Fibroblast of mammary gland (primary cell): Measurements from ENCODE around the gene DYSF.

Source experiments
- DNase-seq: peaks from one replicate; pipeline ENCODE4 v3.0.0-alpha.2; 2010; ENCODE audit warnings: low read depth
- H3K4me3 ChIP-seq: 2 replicates; pipeline ENCODE4 v1.5.1; 2011; ENCODE audit warnings: low read depth, mild to moderate bottlenecking, low read length, moderate library complexity; ENCODE audit not compliant: control insufficient read depth
- TF ChIP-seq, protein P1 (sequence below): conservative IDR thresholded peaks from 2 replicates; pipeline ENCODE4 v1.5.1; 2011; ENCODE audit warnings: low read depth, low read length, inconsistent platforms; ENCODE audit not compliant: control insufficient read depth, insufficient read depth

DYSF gene

GRCh38 chr2:71721669-71722068 lies 268.3 kb downstream of the DYSF start:
- TF ChIP-seq, protein P1, sequence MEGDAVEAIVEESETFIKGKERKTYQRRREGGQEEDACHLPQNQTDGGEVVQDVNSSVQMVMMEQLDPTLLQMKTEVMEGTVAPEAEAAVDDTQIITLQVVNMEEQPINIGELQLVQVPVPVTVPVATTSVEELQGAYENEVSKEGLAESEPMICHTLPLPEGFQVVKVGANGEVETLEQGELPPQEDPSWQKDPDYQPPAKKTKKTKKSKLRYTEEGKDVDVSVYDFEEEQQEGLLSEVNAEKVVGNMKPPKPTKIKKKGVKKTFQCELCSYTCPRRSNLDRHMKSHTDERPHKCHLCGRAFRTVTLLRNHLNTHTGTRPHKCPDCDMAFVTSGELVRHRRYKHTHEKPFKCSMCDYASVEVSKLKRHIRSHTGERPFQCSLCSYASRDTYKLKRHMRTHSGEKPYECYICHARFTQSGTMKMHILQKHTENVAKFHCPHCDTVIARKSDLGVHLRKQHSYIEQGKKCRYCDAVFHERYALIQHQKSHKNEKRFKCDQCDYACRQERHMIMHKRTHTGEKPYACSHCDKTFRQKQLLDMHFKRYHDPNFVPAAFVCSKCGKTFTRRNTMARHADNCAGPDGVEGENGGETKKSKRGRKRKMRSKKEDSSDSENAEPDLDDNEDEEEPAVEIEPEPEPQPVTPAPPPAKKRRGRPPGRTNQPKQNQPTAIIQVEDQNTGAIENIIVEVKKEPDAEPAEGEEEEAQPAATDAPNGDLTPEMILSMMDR: no peak
- DNase-seq: peak; percentile 30

GRCh38 chr2:71722286-71722685 lies 268.9 kb downstream of the DYSF start:
- TF ChIP-seq, protein P1: no peak
- no peak overlapping the region for H3K4me3 ChIP-seq
- no peak for DNase-seq

More at GRCh38 chr2:71721669-71722068, 268.3 kb downstream of the DYSF start:
- no peak overlapping the region for H3K4me3 ChIP-seq

- H3K4me3 ChIP-seq: no peak overlapping the region
- TF ChIP-seq, protein P1: no peak
- DNase-seq: no peak
These were observed 271.4 kb downstream of the DYSF start for GRCh38 chr2:71724793-71725192.

DNA sequence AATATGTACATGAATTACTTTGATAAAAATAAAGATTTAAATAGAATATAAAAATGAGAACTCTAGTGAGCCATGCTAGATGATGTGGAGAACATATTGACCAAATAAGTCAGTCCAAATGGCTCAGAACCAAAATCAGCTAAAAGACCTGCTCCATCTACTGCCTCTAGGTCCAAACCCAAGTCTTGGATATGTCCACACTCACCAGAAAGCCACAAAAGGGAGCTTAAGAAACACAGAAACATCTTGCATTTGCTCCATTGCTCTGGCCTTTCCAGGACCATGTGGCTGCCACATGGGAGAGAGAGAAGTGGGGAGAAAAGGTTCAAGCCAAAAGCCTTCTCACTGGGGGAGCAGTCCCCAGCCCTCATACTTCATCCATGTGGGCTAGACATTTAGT lies 272.5 kb downstream of the DYSF start:
- no peak for DNase-seq
- TF ChIP-seq, protein P1: no peak
- H3K4me3 ChIP-seq: no peak overlapping the region

DNA sequence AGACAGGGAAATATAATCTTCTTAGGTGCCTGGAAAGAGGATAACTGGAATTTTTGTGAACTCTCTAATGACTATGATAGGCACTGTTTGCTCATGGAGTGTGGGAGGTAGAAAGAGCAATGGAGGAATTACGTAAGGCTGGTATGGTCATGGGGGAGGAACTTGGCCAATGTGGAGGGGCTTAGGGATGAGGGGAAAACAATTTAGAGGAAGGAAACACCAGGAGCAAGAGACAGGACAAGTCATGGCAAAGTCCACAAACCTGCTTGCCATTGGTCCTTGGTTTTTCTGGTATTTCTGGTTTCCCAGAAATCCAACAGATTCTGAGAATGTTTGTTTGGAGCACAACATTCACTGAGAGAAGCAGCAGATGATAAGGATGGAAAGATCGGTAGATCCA lies 274.2 kb downstream of the DYSF start:
- no peak overlapping the region for H3K4me3 ChIP-seq
- DNase-seq: no peak
- TF ChIP-seq, protein P1: no peak

DNA sequence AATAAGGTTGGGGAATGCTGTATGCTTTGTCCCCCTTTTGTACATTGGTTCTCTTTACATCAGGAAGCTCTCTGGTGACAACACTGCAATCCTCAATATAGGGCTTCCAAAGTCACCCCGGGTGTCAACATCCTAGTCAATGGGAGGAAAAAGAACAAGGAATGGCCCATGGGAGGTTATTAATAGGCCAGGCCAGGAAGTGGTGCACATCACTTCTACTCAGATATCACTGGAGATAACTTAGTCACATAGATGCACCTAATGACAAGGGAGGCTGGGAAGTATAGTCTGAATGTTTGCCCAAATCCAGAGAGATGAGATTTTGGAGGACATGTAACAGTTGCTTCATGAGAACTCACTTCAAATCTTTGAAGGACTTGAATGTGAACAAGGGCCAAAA lies 274.7 kb downstream of the DYSF start:
- no peak for DNase-seq
- no peak overlapping the region for H3K4me3 ChIP-seq
- TF ChIP-seq, protein P1: no peak

- no peak overlapping the region for H3K4me3 ChIP-seq
- TF ChIP-seq, protein P1: no peak
- DNase-seq: no peak
These were observed 277.5 kb downstream of the DYSF start for GRCh38 chr2:71730785-71731383.
